Sigmoid colon (tissue), 7 donors: Measurements from ENCODE around the gene PGM5. TPM values are rescaled to one million over a fixed set of nuclear protein-coding genes. Genes with fewer than 3 reads are reported as not detected.

ENCODE experiments used
- DNase-seq: peaks from one replicate; pipeline ENCODE4 v3.0.0-alpha.2; 2019
- H3K27ac ChIP-seq, 4 donors: fragments of 200-600 bp; sonication (generic); one replicate each; pipeline ENCODE4 v1.5.1; 2016 to 2019; ENCODE audit warnings: mild to moderate bottlenecking in 1 of 4
- H3K27me3 ChIP-seq, 3 donors: fragments of 200-600 bp; sonication (generic); one replicate each; pipeline ENCODE4 v1.5.1; 2019; ENCODE audit warnings: mild to moderate bottlenecking in 1 of 3
- H3K36me3 ChIP-seq, 4 donors: fragments of 200-600 bp; sonication (generic); one replicate each; pipeline ENCODE4 v1.5.1; 2016 to 2019
- H3K4me1 ChIP-seq, 4 donors: fragments of 200-600 bp; sonication (generic); one replicate each; pipeline ENCODE4 v1.5.1; 2017 to 2019
- H3K4me3 ChIP-seq, 4 donors: fragments of 200-600 bp; sonication (generic); one replicate each; pipeline ENCODE4 v1.5.1; 2017 to 2019; ENCODE audit warnings: mild to moderate bottlenecking in 2 of 4, moderate library complexity in 1 of 4
- H3K9me3 ChIP-seq, 4 donors: fragments of 200-600 bp in 3 of 4; sonication (generic) in 3 of 4; one replicate each; pipeline versions ENCODE4 v1.5.1 to v1.6.1; 2013 to 2019
- EP300 ChIP-seq, 4 donors: sonication (generic); formaldehyde crosslinking; IDR thresholded peaks; one replicate each; pipeline ENCODE4 v1.6.1; 2017; ENCODE audit warnings: antibody characterized with exemption in 4 of 4
- POLR2A ChIP-seq, 2 donors: fragments of 450-650 bp; IDR thresholded peaks; one replicate each; pipeline ENCODE4 v1.6.1; 2016; ENCODE audit warnings: antibody characterized with exemption in 2 of 2, mild to moderate bottlenecking in 2 of 2, moderate library complexity in 2 of 2
- POLR2AphosphoS5 ChIP-seq, 4 donors: sonication (generic); formaldehyde crosslinking; IDR thresholded peaks; one replicate each; pipeline ENCODE4 v1.6.1; 2017; ENCODE audit warnings: antibody characterized with exemption in 4 of 4
- WGBS, 2 donors: extraction: QIAGEN DNeasy Blood & Tissue Kit; methylation state at CpG; one replicate each; pipeline ENCODE4 v1.1.7; 2013; 5-methylcytosine and 5-hydroxymethylcytosine counted together
- intact Hi-C: fragments of 100-400 bp; cut with DNase I; formaldehyde crosslinking; loops from one replicate; pipeline ENCODE4 v1.15.1; 2023
- polyA plus RNA-seq, 3 donors: library from polyadenylated mRNA; stranded (reverse); fragments of 200-250 nt; gene quantifications; one replicate each; pipeline ENCODE4 v1.2.3, GENCODE V29; 2013
- total RNA-seq, 4 donors: library from RNA; depleted of rRNA; stranded (reverse); fragments of >200 nt; gene quantifications; one replicate each; pipeline ENCODE4 v1.1.0, GENCODE V29; 2016
- TF ChIP-seq, protein P1 (sequence below), 4 experiments: fragments of 450-650 bp in 3 of 4; fragments of 200-600 bp in 1 of 4; IDR thresholded peaks; one replicate each; pipeline ENCODE4 v1.5.1; 2016 to 2019; ENCODE audit warnings: antibody characterized with exemption in 4 of 4, mild to moderate bottlenecking in 3 of 4, moderate library complexity in 2 of 4
- donor health status: healthy with polysubstance abuse.
- donor health status: Bipolar disorder and iron deficiency.
- donor health status: healthy.

Gene PGM5
- total and polyA plus RNA-seq, 7 donors, result 3.9 to 670 (median 547) TPM

DNA sequence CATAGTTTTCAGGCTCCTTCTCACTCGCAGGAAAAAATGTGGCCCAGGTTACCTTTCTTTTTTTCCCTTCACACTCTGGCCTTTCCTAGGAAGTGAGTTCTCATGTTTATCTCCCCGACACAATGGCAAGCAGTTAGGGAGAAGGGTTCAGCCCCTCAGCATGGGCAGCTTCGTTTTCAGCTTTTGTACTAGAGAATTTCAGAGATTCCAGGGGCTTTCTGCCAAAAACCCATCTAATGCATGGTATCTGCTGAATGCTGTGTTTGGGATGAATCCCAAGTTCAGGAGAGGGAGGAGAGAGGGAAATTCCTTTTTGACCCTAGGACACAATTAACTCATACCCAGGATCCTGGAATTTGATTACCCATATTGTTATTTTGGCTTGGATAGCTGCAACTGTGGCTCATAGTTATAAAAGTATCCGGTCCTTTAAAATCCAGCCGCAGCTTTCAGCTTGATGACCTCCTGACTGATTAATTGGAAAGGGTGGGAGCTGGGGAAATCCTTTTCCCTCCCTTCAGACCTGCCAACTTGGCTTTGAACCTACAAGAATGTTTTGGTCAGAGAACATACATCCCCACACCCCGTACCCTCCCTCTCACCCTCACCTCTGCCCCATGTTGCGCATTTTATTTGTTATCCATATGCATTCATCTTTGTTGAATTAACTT is 105.8 kb downstream of the PGM5 start:
- peaks cover 0 to 81% (median 68%) of the 10 kb centered on the region in 4 donors for H3K4me1 ChIP-seq
- peaks cover 3 to 33% (median 6%) of the 10 kb centered on the region in 4 donors for H3K36me3 ChIP-seq
- DNase-seq, result no peak
- no peak for TF ChIP-seq POLR2A (IDR thresholded peaks at IDR 0.05)
- TF ChIP-seq EP300 (IDR thresholded peaks at IDR 0.05), result no peak
- peak in 1 of 4 donors; percentile 8 for TF ChIP-seq POLR2AphosphoS5 (IDR thresholded peaks at IDR 0.05)
- no peaks in the 10 kb centered on the region for H3K9me3 ChIP-seq
- no peak overlapping the region for H3K4me3 ChIP-seq
- intact Hi-C loops, result no loop called here
- WGBS, 2 donors, result 75 to 83% methylated on average over 7 of the region's 7 CpGs
- peak overlapping the region; percentile 42 to 90 (median 86) for H3K27ac ChIP-seq
- H3K27me3 ChIP-seq, result no peaks in the 10 kb centered on the region

GRCh38 chr9:68470067-68470466 is 113.7 kb downstream of the PGM5 start:
- peaks cover 0 to 65% (median 50%) of the 10 kb centered on the region in 4 donors for H3K4me1 ChIP-seq
- H3K27ac ChIP-seq, result peak overlapping the region in 2 of 4 donors; percentile 45 to 77
- intact Hi-C loops, result no loop called here
- H3K9me3 ChIP-seq, result no peaks in the 10 kb centered on the region
- TF ChIP-seq EP300 (IDR thresholded peaks at IDR 0.05) (no peak), POLR2AphosphoS5 (IDR thresholded peaks at IDR 0.05) (no peak), POLR2A (IDR thresholded peaks at IDR 0.05) (no peak)
- TF ChIP-seq, protein P1, sequence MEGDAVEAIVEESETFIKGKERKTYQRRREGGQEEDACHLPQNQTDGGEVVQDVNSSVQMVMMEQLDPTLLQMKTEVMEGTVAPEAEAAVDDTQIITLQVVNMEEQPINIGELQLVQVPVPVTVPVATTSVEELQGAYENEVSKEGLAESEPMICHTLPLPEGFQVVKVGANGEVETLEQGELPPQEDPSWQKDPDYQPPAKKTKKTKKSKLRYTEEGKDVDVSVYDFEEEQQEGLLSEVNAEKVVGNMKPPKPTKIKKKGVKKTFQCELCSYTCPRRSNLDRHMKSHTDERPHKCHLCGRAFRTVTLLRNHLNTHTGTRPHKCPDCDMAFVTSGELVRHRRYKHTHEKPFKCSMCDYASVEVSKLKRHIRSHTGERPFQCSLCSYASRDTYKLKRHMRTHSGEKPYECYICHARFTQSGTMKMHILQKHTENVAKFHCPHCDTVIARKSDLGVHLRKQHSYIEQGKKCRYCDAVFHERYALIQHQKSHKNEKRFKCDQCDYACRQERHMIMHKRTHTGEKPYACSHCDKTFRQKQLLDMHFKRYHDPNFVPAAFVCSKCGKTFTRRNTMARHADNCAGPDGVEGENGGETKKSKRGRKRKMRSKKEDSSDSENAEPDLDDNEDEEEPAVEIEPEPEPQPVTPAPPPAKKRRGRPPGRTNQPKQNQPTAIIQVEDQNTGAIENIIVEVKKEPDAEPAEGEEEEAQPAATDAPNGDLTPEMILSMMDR (IDR thresholded peaks at IDR 0.05), result no peak
- H3K36me3 ChIP-seq, result peaks cover 0 to 34% (median 7%) of the 10 kb centered on the region in 4 donors
- DNase-seq, result no peak
- no peaks in the 10 kb centered on the region for H3K27me3 ChIP-seq
- no peak overlapping the region for H3K4me3 ChIP-seq

DNA sequence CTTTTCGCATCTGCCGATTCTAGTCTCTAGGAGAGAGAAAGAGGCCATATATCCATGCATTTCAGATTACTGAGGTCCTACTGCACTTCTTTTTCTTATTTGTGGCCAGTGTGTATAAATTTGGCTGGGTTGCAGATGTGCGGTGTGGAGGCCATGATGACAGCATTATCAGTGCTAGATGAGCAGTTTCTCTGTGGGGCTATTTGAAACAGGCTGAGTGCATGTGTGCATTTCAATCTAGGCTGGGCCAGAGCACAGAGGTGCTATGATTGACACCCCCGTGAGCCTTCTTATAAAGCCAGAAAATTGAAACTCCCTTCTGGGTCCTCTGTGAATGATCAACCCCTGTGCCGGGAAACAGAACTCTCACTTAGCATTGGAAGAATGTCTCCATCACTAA is 114.2 kb downstream of the PGM5 start:
- Histone ChIP-seq H3K36me3 (peaks cover 0 to 28% (median 6%) of the 10 kb centered on the region in 4 donors), H3K27me3 (no peaks in the 10 kb centered on the region), H3K9me3 (no peaks in the 10 kb centered on the region), H3K4me1 (peaks cover 0 to 70% (median 51%) of the 10 kb centered on the region in 4 donors), H3K27ac (peak overlapping the region; percentile 32 to 77 (median 57)), H3K4me3 (no peak overlapping the region)
- intact Hi-C loops, result no loop called here
- no peak for DNase-seq
- WGBS, 2 donors, result 93 to 94% methylated on average over 5 of the region's 5 CpGs
- no peak for TF ChIP-seq POLR2A (IDR thresholded peaks at IDR 0.05)
- TF ChIP-seq, protein P1 (IDR thresholded peaks at IDR 0.05), result no peak
- TF ChIP-seq EP300 (IDR thresholded peaks at IDR 0.05), result no peak
- no peak for TF ChIP-seq POLR2AphosphoS5 (IDR thresholded peaks at IDR 0.05)

GRCh38 chr9:68472119-68472518 is 115.7 kb downstream of the PGM5 start:
- H3K36me3 ChIP-seq, result peaks cover 0 to 14% (median 2%) of the 10 kb centered on the region in 4 donors
- H3K4me1 ChIP-seq, result peaks cover 0 to 78% (median 57%) of the 10 kb centered on the region in 4 donors
- TF ChIP-seq, protein P1 (IDR thresholded peaks at IDR 0.05), result no peak
- TF ChIP-seq POLR2AphosphoS5 (IDR thresholded peaks at IDR 0.05), result no peak
- no peak for TF ChIP-seq EP300 (IDR thresholded peaks at IDR 0.05)
- TF ChIP-seq POLR2A (IDR thresholded peaks at IDR 0.05), result no peak
- DNase-seq, result no peak
- intact Hi-C loops, result no loop called here
- WGBS, 2 donors, result 74 to 79% methylated on average over 2 of the region's 2 CpGs
- H3K27ac ChIP-seq, result peak overlapping the region in 3 of 4 donors; percentile 56 to 77 (median 58)
- no peaks in the 10 kb centered on the region for H3K27me3 ChIP-seq
- H3K4me3 ChIP-seq, result no peak overlapping the region
- no peaks in the 10 kb centered on the region for H3K9me3 ChIP-seq

DNA sequence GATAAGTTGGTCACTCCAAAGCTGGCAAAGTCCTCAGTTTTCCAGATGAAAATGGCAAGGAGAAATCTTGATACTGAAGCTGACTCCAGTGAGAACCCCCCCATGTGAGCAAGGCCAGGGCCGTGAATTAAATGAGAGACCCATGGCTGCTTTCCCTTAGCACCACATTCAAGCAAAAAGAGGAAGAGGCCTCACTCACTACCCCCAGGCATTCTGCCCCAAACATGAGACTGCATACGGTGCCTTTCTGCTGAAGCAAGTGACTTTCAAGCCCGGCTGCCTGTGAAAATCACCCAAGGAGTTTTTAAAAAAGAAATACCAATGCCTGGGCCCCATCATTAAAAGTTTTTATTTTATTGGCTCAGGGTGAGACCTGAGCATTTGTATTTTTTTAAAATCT is 117.4 kb downstream of the PGM5 start:
- TF ChIP-seq, protein P1 (IDR thresholded peaks at IDR 0.05), result no peak
- TF ChIP-seq POLR2A (IDR thresholded peaks at IDR 0.05) (no peak), POLR2AphosphoS5 (IDR thresholded peaks at IDR 0.05) (no peak), EP300 (IDR thresholded peaks at IDR 0.05) (no peak)
- intact Hi-C loops, result no loop called here
- H3K4me3 ChIP-seq, result no peak overlapping the region
- H3K27ac ChIP-seq, result peak overlapping the region; percentile 34 to 77 (median 57)
- no peaks in the 10 kb centered on the region for H3K27me3 ChIP-seq
- H3K4me1 ChIP-seq, result peaks cover 0 to 75% (median 67%) of the 10 kb centered on the region in 4 donors
- no peak for DNase-seq
- H3K9me3 ChIP-seq, result no peaks in the 10 kb centered on the region
- H3K36me3 ChIP-seq, result peaks cover 0 to 6% (median 2%) of the 10 kb centered on the region in 4 donors
- WGBS, 2 donors, result 49 to 82% methylated on average over 3 of the region's 3 CpGs
